OCI-LY1 (cell line): ENCODE results near the gene EXT2.

Source experiments
- H2AFZ ChIP-seq: fragments of 200-600 bp; sonication (generic), shearing (Covaris generic); 2 replicates; pipeline ENCODE4 v1.6.0; 2014; ENCODE audit warnings: antibody characterized with exemption, mild to moderate bottlenecking, low read length
- H3F3A ChIP-seq: fragments of 200-600 bp; sonication (generic), shearing (Covaris generic); 2 replicates; pipeline ENCODE4 v1.6.0; 2014; ENCODE audit warnings: mild to moderate bottlenecking, antibody characterized with exemption, low read length, moderate library complexity; ENCODE audit not compliant: insufficient read depth
- H3K27ac ChIP-seq: fragments of 200-600 bp; sonication (generic); 2 replicates; pipeline ENCODE4 v1.5.1; 2014; ENCODE audit warnings: low read length, mixed run types, mild to moderate bottlenecking, low read depth; ENCODE audit not compliant: poor library complexity, severe bottlenecking
- H3K27me3 ChIP-seq: fragments of 200-600 bp; sonication (generic); 2 replicates; pipeline ENCODE4 v1.6.0; 2014; ENCODE audit warnings: antibody characterized with exemption, mild to moderate bottlenecking, low read length, moderate library complexity; ENCODE audit not compliant: insufficient read depth
- H3K36me3 ChIP-seq: fragments of 200-600 bp; sonication (generic); 2 replicates; pipeline ENCODE4 v1.6.1; 2014; ENCODE audit warnings: mild to moderate bottlenecking, antibody characterized with exemption, low read length, moderate library complexity, mixed read lengths; ENCODE audit not compliant: insufficient read depth
- H3K4me1 ChIP-seq: fragments of 200-600 bp; sonication (generic); 2 replicates; pipeline ENCODE4 v1.5.1; 2014; ENCODE audit warnings: mild to moderate bottlenecking, low read length, moderate library complexity; ENCODE audit not compliant: insufficient read depth, severe bottlenecking
- H3K4me2 ChIP-seq: fragments of 200-600 bp; sonication (generic), shearing (Covaris generic); 2 replicates; pipeline ENCODE4 v1.6.1; 2014; ENCODE audit warnings: low read length
- H3K4me3 ChIP-seq: fragments of 200-600 bp; sonication (generic); 2 replicates; pipeline ENCODE4 v1.5.1; 2014; ENCODE audit warnings: low read length, low read depth, mild to moderate bottlenecking, mixed read lengths; ENCODE audit not compliant: poor library complexity, severe bottlenecking
- H3K79me2 ChIP-seq: fragments of 200-600 bp; shearing (Covaris generic); 2 replicates; pipeline ENCODE4 v1.6.1; 2016; ENCODE audit warnings: mixed run types, low read length, mixed read lengths; ENCODE audit not compliant: insufficient read depth
- H3K9ac ChIP-seq: fragments of 200-600 bp; sonication (generic), shearing (Covaris generic); 2 replicates; pipeline ENCODE4 v1.6.1; 2014; ENCODE audit warnings: mild to moderate bottlenecking, low read length, mixed read lengths
- H3K9me2 ChIP-seq: fragments of 200-600 bp; sonication (generic), shearing (Covaris generic); 2 replicates; pipeline ENCODE4 v1.6.1; 2014; ENCODE audit warnings: low read depth, mild to moderate bottlenecking, low read length, mixed read lengths
- H3K9me3 ChIP-seq: fragments of 200-600 bp; shearing (Covaris generic); 2 replicates; pipeline ENCODE4 v1.6.1; 2014; ENCODE audit warnings: low read length, mixed read lengths
- H4K20me1 ChIP-seq: fragments of 200-600 bp; sonication (generic), shearing (Covaris generic); 2 replicates; pipeline ENCODE4 v1.6.0; 2016; ENCODE audit warnings: mild to moderate bottlenecking, low read length; ENCODE audit not compliant: insufficient read depth
- CTCF ChIP-seq: fragments of 200-600 bp; sonication (generic), shearing (Covaris generic); IDR thresholded peaks from 2 replicates; pipeline ENCODE4 v1.5.1; 2017; ENCODE audit warnings: mild to moderate bottlenecking, antibody characterized with exemption, low read length, moderate library complexity, mixed read lengths
- EZH2 ChIP-seq: fragments of 200-600 bp; sonication (generic), shearing (Covaris generic); IDR thresholded peaks from 2 replicates; pipeline ENCODE4 v1.8.0; 2017; ENCODE audit warnings: borderline replicate concordance, mixed run types, mild to moderate bottlenecking, antibody characterized with exemption, low read length, moderate library complexity, mixed read lengths

Gene EXT2

GRCh38 chr11:44113018-44113417 lies 17.5 kb downstream of the EXT2 start:
- TF ChIP-seq EZH2 (no peak), CTCF (no peak)
- Histone ChIP-seq H3K4me2 (no peak overlapping the region), H3K79me2 (no peaks in the 10 kb centered on the region), H3K9ac (no peak overlapping the region), H3K27ac (no peak overlapping the region), H3F3A (no peaks in the 10 kb centered on the region), H3K9me3 (no peaks in the 10 kb centered on the region), H3K27me3 (no peaks in the 10 kb centered on the region), H2AFZ (no peak overlapping the region), H3K36me3 (no peaks in the 10 kb centered on the region), H3K9me2 (no peaks in the 10 kb centered on the region), H4K20me1 (no peaks in the 10 kb centered on the region), H3K4me1 (no peaks in the 10 kb centered on the region), H3K4me3 (no peak overlapping the region)

DNA sequence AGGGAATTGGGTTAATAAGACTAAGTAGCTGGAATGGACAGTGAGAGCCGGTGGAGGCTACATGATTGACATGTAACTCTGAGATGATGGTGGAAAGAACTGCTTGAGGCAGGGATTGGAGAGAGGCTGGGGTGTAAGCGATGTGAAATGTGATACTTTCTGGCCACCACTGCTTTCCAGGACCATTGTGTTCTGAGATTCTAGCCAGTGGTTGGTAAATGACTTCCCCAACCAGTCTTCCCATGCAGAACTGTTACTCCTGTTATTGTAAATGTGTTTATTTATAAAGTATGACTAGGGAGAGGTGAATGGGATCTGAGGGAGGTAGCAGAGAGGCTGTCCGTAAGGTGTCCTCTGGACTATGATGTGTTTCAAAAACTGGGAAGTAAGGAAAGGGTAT lies 18.1 kb downstream of the EXT2 start:
- no peak overlapping the region for H3K27ac ChIP-seq
- no peaks in the 10 kb centered on the region for H3K27me3 ChIP-seq
- H3K4me1 ChIP-seq: no peaks in the 10 kb centered on the region
- no peak overlapping the region for H2AFZ ChIP-seq
- H3K79me2 ChIP-seq: no peaks in the 10 kb centered on the region
- H4K20me1 ChIP-seq: no peaks in the 10 kb centered on the region
- no peak overlapping the region for H3K9ac ChIP-seq
- H3K4me2 ChIP-seq: no peak overlapping the region
- no peak for TF ChIP-seq CTCF
- no peaks in the 10 kb centered on the region for H3K9me2 ChIP-seq
- H3F3A ChIP-seq: no peaks in the 10 kb centered on the region
- no peaks in the 10 kb centered on the region for H3K9me3 ChIP-seq
- H3K36me3 ChIP-seq: no peaks in the 10 kb centered on the region
- H3K4me3 ChIP-seq: no peak overlapping the region

DNA sequence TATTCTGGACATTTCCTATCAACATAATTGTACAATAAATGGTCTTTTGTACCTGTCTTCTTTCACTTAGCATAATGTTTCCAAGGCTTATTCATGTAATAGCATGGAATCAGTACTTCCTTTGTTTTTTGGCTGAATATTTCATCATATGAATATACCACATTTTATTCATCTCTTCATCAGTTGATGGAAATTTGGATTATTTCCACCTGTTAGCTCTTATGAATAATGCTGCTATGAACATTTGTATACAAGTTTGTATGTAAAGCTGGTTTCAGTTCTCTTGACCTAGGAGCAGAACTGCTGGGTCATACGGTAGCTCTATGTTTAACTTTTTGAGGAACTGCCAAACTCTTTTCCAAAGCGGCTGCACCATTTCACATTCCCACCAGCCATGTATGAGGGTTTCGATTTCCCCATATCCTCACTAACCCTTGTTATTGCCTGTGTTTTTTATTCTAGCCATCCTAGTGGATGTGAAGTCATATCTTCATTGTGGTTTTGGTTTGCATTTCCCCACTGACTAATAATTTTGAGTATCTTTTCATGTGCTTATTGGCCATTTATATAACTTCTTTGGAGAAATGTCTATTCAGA lies 20.9 kb downstream of the EXT2 start:
- Histone ChIP-seq H3K27ac (no peak overlapping the region), H3K27me3 (no peaks in the 10 kb centered on the region), H3K79me2 (no peaks in the 10 kb centered on the region), H3K4me1 (no peaks in the 10 kb centered on the region), H3K9ac (no peak overlapping the region), H3K9me2 (no peaks in the 10 kb centered on the region), H3K9me3 (no peaks in the 10 kb centered on the region), H3K4me2 (no peak overlapping the region), H4K20me1 (no peaks in the 10 kb centered on the region), H3K36me3 (no peaks in the 10 kb centered on the region), H3F3A (no peaks in the 10 kb centered on the region), H3K4me3 (no peak overlapping the region), H2AFZ (no peak overlapping the region)
- TF ChIP-seq CTCF (no peak), EZH2 (no peak)
